KOPT-K1 (cell line): Measurements from ENCODE around the gene SMARCA1.

Experiments
- H3K27ac ChIP-seq: fragments of 200-600 bp; sonication (generic); 2 replicates; pipeline ENCODE4 v1.5.1; 2016; ENCODE audit warnings: antibody characterized with exemption, mild to moderate bottlenecking, low read depth, low read length; ENCODE audit not compliant: poor library complexity, severe bottlenecking
- H3K36me3 ChIP-seq: fragments of 200-600 bp; sonication (generic); 2 replicates; pipeline ENCODE4 v1.5.1; 2017; ENCODE audit warnings: antibody characterized with exemption, mild to moderate bottlenecking, low read length, moderate library complexity; ENCODE audit not compliant: insufficient read depth
- H3K9me3 ChIP-seq: fragments of 200-600 bp; sonication (generic); 2 replicates; pipeline ENCODE4 v1.5.1; 2017; ENCODE audit warnings: antibody characterized with exemption, low read length, mild to moderate bottlenecking; ENCODE audit not compliant: insufficient read depth, poor library complexity, severe bottlenecking

Gene SMARCA1

GRCh38 chrX:129512409-129512808 is 10.9 kb downstream of the SMARCA1 start:
- no peaks in the 10 kb centered on the region for H3K9me3 ChIP-seq
- no peaks in the 10 kb centered on the region for H3K36me3 ChIP-seq
- no peak overlapping the region for H3K27ac ChIP-seq

GRCh38 chrX:129511689-129512088 is 11.6 kb downstream of the SMARCA1 start:
- H3K9me3 ChIP-seq: no peaks in the 10 kb centered on the region
- H3K27ac ChIP-seq: no peak overlapping the region
- H3K36me3 ChIP-seq: no peaks in the 10 kb centered on the region

GRCh38 chrX:129510331-129510730 is 13.0 kb downstream of the SMARCA1 start:
- Histone ChIP-seq H3K36me3 (no peaks in the 10 kb centered on the region), H3K9me3 (no peaks in the 10 kb centered on the region), H3K27ac (no peak overlapping the region)

- Histone ChIP-seq H3K36me3 (no peaks in the 10 kb centered on the region), H3K9me3 (no peaks in the 10 kb centered on the region), H3K27ac (no peak overlapping the region)
Measured at GRCh38 chrX:129497146-129497843, 26.0 kb downstream of the SMARCA1 start.

GRCh38 chrX:129496625-129497024 is 26.7 kb downstream of the SMARCA1 start:
- Histone ChIP-seq H3K27ac (no peak overlapping the region), H3K36me3 (no peaks in the 10 kb centered on the region), H3K9me3 (no peaks in the 10 kb centered on the region)

- Histone ChIP-seq H3K9me3 (no peaks in the 10 kb centered on the region), H3K36me3 (no peaks in the 10 kb centered on the region), H3K27ac (no peak overlapping the region)
Measured at GRCh38 chrX:129495900-129496299, 27.4 kb downstream of the SMARCA1 start.

- Histone ChIP-seq H3K36me3 (no peaks in the 10 kb centered on the region), H3K27ac (no peak overlapping the region), H3K9me3 (no peaks in the 10 kb centered on the region)
Measured at GRCh38 chrX:129494887-129495286, 28.4 kb downstream of the SMARCA1 start.

- H3K36me3 ChIP-seq: no peaks in the 10 kb centered on the region
- H3K9me3 ChIP-seq: no peaks in the 10 kb centered on the region
- no peak overlapping the region for H3K27ac ChIP-seq
Measured at GRCh38 chrX:129493643-129494042, 29.6 kb downstream of the SMARCA1 start.

GRCh38 chrX:129490330-129490729 is 33.0 kb downstream of the SMARCA1 start:
- Histone ChIP-seq H3K9me3 (no peaks in the 10 kb centered on the region), H3K27ac (no peak overlapping the region)

GRCh38 chrX:129488359-129488758 is 34.9 kb downstream of the SMARCA1 start:
- no peak overlapping the region for H3K27ac ChIP-seq
- H3K36me3 ChIP-seq: no peaks in the 10 kb centered on the region

More at GRCh38 chrX:129490330-129490729, 33.0 kb downstream of the SMARCA1 start:
- H3K36me3 ChIP-seq: no peaks in the 10 kb centered on the region

GRCh38 chrX:129480889-129481288 is 42.4 kb downstream of the SMARCA1 start:
- Histone ChIP-seq H3K36me3 (no peaks in the 10 kb centered on the region), H3K27ac (no peak overlapping the region), H3K9me3 (no peaks in the 10 kb centered on the region)

More at GRCh38 chrX:129488359-129488758, 34.9 kb downstream of the SMARCA1 start:
- H3K9me3 ChIP-seq: no peaks in the 10 kb centered on the region

GRCh38 chrX:129478516-129478915 is 44.8 kb downstream of the SMARCA1 start:
- H3K36me3 ChIP-seq: no peaks in the 10 kb centered on the region
- no peaks in the 10 kb centered on the region for H3K9me3 ChIP-seq
- H3K27ac ChIP-seq: no peak overlapping the region

- Histone ChIP-seq H3K9me3 (no peaks in the 10 kb centered on the region), H3K36me3 (no peaks in the 10 kb centered on the region), H3K27ac (no peak overlapping the region)
Measured at GRCh38 chrX:129472116-129472515, 51.2 kb downstream of the SMARCA1 start.

- Histone ChIP-seq H3K36me3 (no peaks in the 10 kb centered on the region), H3K9me3 (no peaks in the 10 kb centered on the region), H3K27ac (no peak overlapping the region)
Measured at GRCh38 chrX:129462707-129463106, 60.6 kb downstream of the SMARCA1 start.

GRCh38 chrX:129461801-129462456 is 61.4 kb downstream of the SMARCA1 start:
- no peaks in the 10 kb centered on the region for H3K36me3 ChIP-seq
- no peak overlapping the region for H3K27ac ChIP-seq
- H3K9me3 ChIP-seq: no peaks in the 10 kb centered on the region

GRCh38 chrX:129452523-129452922 is 70.8 kb downstream of the SMARCA1 start:
- Histone ChIP-seq H3K9me3 (no peaks in the 10 kb centered on the region), H3K27ac (no peak overlapping the region), H3K36me3 (no peaks in the 10 kb centered on the region)
